H1 (cell line): ENCODE measurements around the gene COPA. TPM values are rescaled to one million over a fixed set of nuclear protein-coding genes. Genes with fewer than 3 reads are reported as not detected.
A peak's percentile ranks its signal among the peaks of the same experiment; 100 is the strongest.

Experiments
- CTCF ChIA-PET: fragments of 300-600 bp; sonication (Branson Sonifier 250); formaldehyde crosslinking; loops from one replicate; lab custom pipeline; 2021; ENCODE audit not compliant: partially characterized antibody; lab: Charles Lee
- POLR2A ChIA-PET: fragments of 300-600 bp; sonication (Branson Sonifier 250); formaldehyde crosslinking; loops from one replicate; lab custom pipeline; 2021; ENCODE audit warnings: inconsistent platforms; ENCODE audit not compliant: partially characterized antibody; lab: Charles Lee
- DNase-seq, 2 experiments: peaks; one replicate each; pipeline versions ENCODE4 v3.0.0 to v3.0.0-alpha.2; 2010 to 2022; ENCODE audit warnings: low spot score in 2 of 2, low read depth in 1 of 2, mixed read lengths in 1 of 2
- FAIRE-seq: peaks from 2 replicates; lab custom pipeline; 2011; peaks lifted over from hg19 to GRCh38; lab: Jason Lieb, UNC
- H2AFZ ChIP-seq: 2 replicates; pipeline ENCODE4 v1.8.1; 2012; ENCODE audit warnings: low read length, inconsistent platforms
- H2AK5ac ChIP-seq: 2 replicates; pipeline ENCODE4 v1.6.1; 2013; ENCODE audit warnings: low read depth, low read length
- H2BK120ac ChIP-seq: replicated peaks from 2 replicates; pipeline ENCODE3; 2013; ENCODE audit warnings: low read depth, low read length, inconsistent platforms
- H2BK12ac ChIP-seq: 2 replicates; pipeline ENCODE4 v1.6.1; 2013; ENCODE audit warnings: low read depth, low read length
- H2BK15ac ChIP-seq: 2 replicates; pipeline ENCODE4 v1.6.1; 2013; ENCODE audit warnings: low read length
- H2BK20ac ChIP-seq: 2 replicates; pipeline ENCODE4 v1.6.1; 2013; ENCODE audit warnings: low read length
- H2BK5ac ChIP-seq: 2 replicates; pipeline ENCODE4 v1.6.1; 2013; ENCODE audit warnings: low read depth, low read length
- H3K14ac ChIP-seq: 2 replicates; pipeline ENCODE4 v1.6.1; 2013; ENCODE audit warnings: inconsistent platforms; ENCODE audit not compliant: insufficient read length
- H3K18ac ChIP-seq: 2 replicates; pipeline ENCODE4 v1.6.1; 2013; ENCODE audit warnings: low read length; ENCODE audit errors: extremely low read depth
- H3K23ac ChIP-seq: 2 replicates; pipeline ENCODE4 v1.6.1; 2013; ENCODE audit warnings: inconsistent platforms; ENCODE audit not compliant: insufficient read length
- H3K23me2 ChIP-seq: 2 replicates; pipeline ENCODE4 v1.6.1; 2013; ENCODE audit warnings: low read depth, low read length
- H3K27ac ChIP-seq: 2 replicates; pipeline ENCODE4 v1.6.1; 2011; ENCODE audit warnings: low read depth, low read length, inconsistent platforms
- H3K27me3 ChIP-seq, 4 experiments: replicated peaks in 1 of 4; 1 replicate in 1 of 4; 2 replicates in 3 of 4; pipeline versions ENCODE4 v1.6.1 to v1.8.1; 2011 to 2013; ENCODE audit warnings: low read length in 3 of 4, mild to moderate bottlenecking in 3 of 4, inconsistent platforms in 2 of 4, mixed read lengths in 2 of 4, moderate library complexity in 1 of 4; ENCODE audit not compliant: control insufficient read depth in 3 of 4, insufficient read depth in 3 of 4; ENCODE audit errors: extremely low read depth in 1 of 4
- H3K36me3 ChIP-seq, 4 experiments: 2 replicates each; pipeline versions ENCODE4 v1.6.1 to v1.8.1; 2011 to 2013; ENCODE audit warnings: mild to moderate bottlenecking in 4 of 4, low read length in 3 of 4, moderate library complexity in 2 of 4, control low read depth in 1 of 4, inconsistent platforms in 1 of 4; ENCODE audit not compliant: insufficient read depth in 4 of 4, control insufficient read depth in 2 of 4
- H3K4ac ChIP-seq: replicated peaks from 2 replicates; pipeline ENCODE3; 2013; ENCODE audit warnings: low read length, low read depth, mixed read lengths, inconsistent platforms; ENCODE audit not compliant: insufficient read length
- H3K4me1 ChIP-seq, 4 experiments: replicated peaks in 1 of 4; 1 replicate in 1 of 4; 2 replicates in 3 of 4; pipeline versions ENCODE4 v1.6.1 to v1.8.1; 2011 to 2013; ENCODE audit warnings: low read length in 3 of 4, inconsistent platforms in 2 of 4, mixed read lengths in 1 of 4; ENCODE audit not compliant: insufficient read depth in 4 of 4, control insufficient read depth in 3 of 4
- H3K4me2 ChIP-seq, 2 experiments: 2 replicates each; pipeline versions ENCODE4 v1.6.1 to v1.8.1; 2011 to 2013; ENCODE audit warnings: low read depth in 2 of 2, low read length in 2 of 2, control low read depth in 1 of 2, inconsistent platforms in 1 of 2, mild to moderate bottlenecking in 1 of 2; ENCODE audit not compliant: insufficient read depth in 1 of 2
- H3K4me3 ChIP-seq, 4 experiments: fragments of 200-600, 300-600 bp in 1 of 4; sonication (generic), shearing (Covaris generic), sonication (Bioruptor Twin) in 1 of 4; 2 replicates each; pipeline versions ENCODE4 v1.5.1 to v1.8.1; 2011 to 2016; ENCODE audit warnings: low read length in 4 of 4, low read depth in 3 of 4, control low read depth in 2 of 4, inconsistent platforms in 2 of 4, mild to moderate bottlenecking in 2 of 4, mixed read lengths in 1 of 4, moderate library complexity in 1 of 4; ENCODE audit not compliant: insufficient read depth in 2 of 4; ENCODE audit errors: extremely low read depth in 1 of 4
- H3K56ac ChIP-seq: replicated peaks from 2 replicates; pipeline ENCODE3; 2013; ENCODE audit warnings: low read depth, mild to moderate bottlenecking, mixed read lengths, low read length, inconsistent platforms; ENCODE audit not compliant: insufficient read length
- H3K79me1 ChIP-seq: 2 replicates; pipeline ENCODE4 v1.6.1; 2013; ENCODE audit warnings: low read depth, low read length, control low read depth
- H3K79me2 ChIP-seq, 2 experiments: 2 replicates each; pipeline versions ENCODE4 v1.6.1 to v1.8.1; 2012 to 2013; ENCODE audit warnings: low read length in 2 of 2, mild to moderate bottlenecking in 2 of 2, inconsistent platforms in 1 of 2; ENCODE audit not compliant: insufficient read depth in 2 of 2, control insufficient read depth in 1 of 2
- H3K9ac ChIP-seq, 4 experiments: replicated peaks in 1 of 4; 1 replicate in 1 of 4; 2 replicates in 3 of 4; pipeline versions ENCODE4 v1.6.1 to v1.8.1; 2011 to 2013; ENCODE audit warnings: low read depth in 3 of 4, low read length in 3 of 4, control low read depth in 2 of 4, mild to moderate bottlenecking in 2 of 4, moderate library complexity in 2 of 4, inconsistent platforms in 1 of 4; ENCODE audit errors: extremely low read depth in 1 of 4
- H3K9me3 ChIP-seq, 2 experiments: 2 replicates each; pipeline versions ENCODE4 v1.6.1 to v1.8.1; 2012 to 2013; ENCODE audit warnings: mild to moderate bottlenecking in 2 of 2, moderate library complexity in 2 of 2, control low read depth in 1 of 2, inconsistent platforms in 1 of 2, low read depth in 1 of 2, low read length in 1 of 2, mixed read lengths in 1 of 2; ENCODE audit not compliant: insufficient read depth in 2 of 2
- H4K20me1 ChIP-seq, 2 experiments: replicated peaks in 1 of 2; 2 replicates each; pipeline versions ENCODE3 to v1.8.1; 2011 to 2013; ENCODE audit warnings: inconsistent platforms in 2 of 2, low read length in 2 of 2, mild to moderate bottlenecking in 1 of 2; ENCODE audit not compliant: insufficient read depth in 2 of 2, control insufficient read depth in 1 of 2
- H4K5ac ChIP-seq: 2 replicates; pipeline ENCODE4 v1.6.1; 2013; ENCODE audit warnings: low read length, low read depth, mixed read lengths, inconsistent platforms; ENCODE audit not compliant: insufficient read length
- H4K8ac ChIP-seq: 2 replicates; pipeline ENCODE4 v1.8.0; 2013; ENCODE audit warnings: mild to moderate bottlenecking, moderate library complexity, low read length, inconsistent platforms; ENCODE audit not compliant: insufficient read depth; ENCODE audit errors: extremely low read depth
- H4K91ac ChIP-seq: replicated peaks from 2 replicates; pipeline ENCODE3; 2013; ENCODE audit warnings: low read length, mixed read lengths, inconsistent platforms; ENCODE audit not compliant: insufficient read length
- CHD2 ChIP-seq: IDR thresholded peaks from 2 replicates; pipeline ENCODE4 v1.6.1; 2012; ENCODE audit warnings: low read length, improper control_type of control experiment
- MAFK ChIP-seq: IDR thresholded peaks from 2 replicates; pipeline ENCODE4 v1.6.1; 2012; ENCODE audit warnings: low read depth, mild to moderate bottlenecking, improper control_type of control experiment, low read length
- RXRA ChIP-seq: IDR thresholded peaks from 2 replicates; pipeline ENCODE4 v1.6.1; 2011; ENCODE audit warnings: low read depth, mild to moderate bottlenecking, low read length, moderate library complexity; ENCODE audit not compliant: insufficient read depth
- SAP30 ChIP-seq: fragments of 300-600 bp; sonication (generic); IDR thresholded peaks from 2 replicates; pipeline ENCODE4 v1.7.1; 2012; ENCODE audit warnings: low read length, moderate library complexity, mild to moderate bottlenecking, inconsistent platforms; ENCODE audit not compliant: insufficient read depth, insufficient replicate concordance
- SIN3A ChIP-seq, 2 experiments: IDR thresholded peaks in 1 of 2; conservative IDR thresholded peaks in 1 of 2; 2 replicates each; pipeline ENCODE4 v1.6.1; 2011 to 2012; ENCODE audit warnings: low read length in 2 of 2, improper control_type of control experiment in 1 of 2, low read depth in 1 of 2, mild to moderate bottlenecking in 1 of 2
- SP1 ChIP-seq: IDR thresholded peaks from 2 replicates; pipeline ENCODE4 v1.6.1; 2011; ENCODE audit warnings: low read depth, low read length
- TAF7 ChIP-seq: optimal IDR thresholded peaks from 2 replicates; pipeline ENCODE3; 2011; ENCODE audit warnings: low read depth, mild to moderate bottlenecking, inconsistent platforms, low read length, moderate library complexity, borderline replicate concordance
- YY1 ChIP-seq: IDR thresholded peaks from 2 replicates; pipeline ENCODE4 v1.6.1; 2011; ENCODE audit warnings: low read depth, mild to moderate bottlenecking, low read length
- WGBS, 2 experiments: shearing (Covaris generic) in 1 of 2; methylation state at CpG; one replicate each; pipeline versions ENCODE4 v1.1.6 to v1.1.7; 2013 to 2015; ENCODE audit warnings: low lambda C conversion rate in 2 of 2, mixed read lengths in 2 of 2, inconsistent platforms in 1 of 2, low coverage in 1 of 2, missing lambda C conversion rate in 1 of 2; ENCODE audit not compliant: insufficient replicate concordance in 2 of 2, insufficient coverage in 1 of 2, insufficient read length in 1 of 2; ENCODE audit errors: extremely low coverage in 1 of 2, missing lambda C conversion rate in 1 of 2; 5-methylcytosine and 5-hydroxymethylcytosine counted together
- polyA plus RNA-seq, 7 experiments: library from polyadenylated mRNA; depleted of rRNA in 3 of 7; stranded (reverse) in 5 of 7; unstranded in 2 of 7; fragments of >200 nt in 5 of 7; fragments of 200-250 nt in 2 of 7; gene quantifications; 1 replicate in 5 of 7; 2 replicates in 1 of 7; 4 replicates in 1 of 7; pipeline versions ENCODE4 v1.2.1 to v1.2.3, GENCODE V29; 2011 to 2013; ENCODE audit warnings: missing spikeins in 2 of 7, mixed read lengths in 2 of 7
- total RNA-seq: library from RNA; stranded (reverse); fragmentation: NEBNext Ultra II Directional; extraction: Animal tissue kit (Norgen Biotek cat#: 25700); gene quantifications from 2 replicates; pipeline ENCODE4 v1.2.1, GENCODE V29; 2021
- TF ChIP-seq, protein P1 (sequence below), 3 experiments: IDR thresholded peaks; 1 replicate in 2 of 3; 2 replicates in 1 of 3; pipeline versions ENCODE4 v1.5.1 to v1.6.1; 2011; ENCODE audit warnings: low read length in 3 of 3, mild to moderate bottlenecking in 3 of 3, inconsistent platforms in 2 of 3, low read depth in 1 of 3, moderate library complexity in 1 of 3; ENCODE audit not compliant: insufficient read depth in 1 of 3; ENCODE audit errors: control extremely low read depth in 1 of 3

COPA gene
- total and polyA plus RNA-seq, 2 of the 8 experiments (the other 6 are each of a cell fraction or from before 2014, with no cell fraction given): 78.2 to 115 TPM

DNA sequence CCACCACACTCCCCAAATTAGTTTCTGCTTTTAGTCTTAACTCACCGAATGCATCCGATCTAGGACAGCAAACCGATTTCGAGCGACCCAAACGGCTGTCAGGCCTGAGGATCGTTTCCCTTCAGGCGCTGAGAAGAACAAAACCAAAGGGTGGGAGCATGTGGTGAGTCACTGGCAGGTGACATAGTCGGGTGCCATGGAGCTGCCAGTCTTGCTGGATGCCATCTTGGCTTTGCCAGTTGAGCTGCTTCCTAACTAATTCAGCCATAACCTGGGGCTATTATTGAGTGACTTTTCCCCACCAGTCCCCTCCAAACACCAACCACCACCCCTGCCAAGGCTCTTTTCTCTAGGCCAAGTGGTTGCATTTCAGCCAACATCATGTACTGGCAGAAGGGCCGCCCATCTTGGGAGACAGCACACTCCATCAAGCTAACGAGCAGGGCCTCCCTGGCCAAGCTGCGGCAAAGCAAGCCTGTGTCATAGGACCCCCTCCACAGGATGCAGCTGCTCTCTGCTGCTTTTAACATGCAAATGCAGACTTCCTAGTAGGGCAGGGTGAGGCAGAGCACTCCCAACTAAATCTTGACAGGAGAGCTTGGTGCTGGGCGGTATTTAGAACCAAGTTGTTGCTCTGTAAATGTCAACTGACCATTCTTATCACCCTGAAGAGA, 35.8 kb downstream of the COPA start:
- H2BK12ac ChIP-seq: peak overlapping the region; percentile 62; the same call in 1 of the 2 replicates
- peaks cover 20 to 59% (median 47%) of the 10 kb centered on the region in 4 experiments for H3K36me3 ChIP-seq
- H4K91ac ChIP-seq: no peak overlapping the region
- DNase-seq (peak in 1 of 2 experiments; percentile 56), FAIRE-seq (peak; percentile 96)
- H2BK20ac ChIP-seq: no peak overlapping the region
- H3K23ac ChIP-seq: no peak overlapping the region
- peaks cover 0 to 2% of the 10 kb centered on the region in 2 experiments for H4K20me1 ChIP-seq
- no peak overlapping the region for H3K18ac ChIP-seq
- 0 out of 8 replicates have a peak overlapping the region, but pooled peaks of 1 of the 4 experiments have one; percentile 12 for H3K4me3 ChIP-seq
- H3K79me2 ChIP-seq: no peaks in the 10 kb centered on the region
- peaks cover 4 to 11% (median 8%) of the 10 kb centered on the region in 4 experiments for H3K4me1 ChIP-seq
- H2AK5ac ChIP-seq: no peak overlapping the region
- POLR2A ChIA-PET: interaction anchor here (0.8 to 3.1 kb wide), 8 partner anchors 15 to 72 kb away, joined by 3 to 13 read pairs (median 3); partner anchors contain the start of genes DCAF8 and PEX19
- 75% methylated on average over 13 of the region's 13 CpGs; no CpG with 5 or more reads in 1 of the 2 experiments for WGBS, 2 experiments
- peak overlapping the region; percentile 3 to 40 for H3K4me2 ChIP-seq
- H2AFZ ChIP-seq: no peak overlapping the region
- no peak overlapping the region; the same call in 1 of the 2 replicates for H2BK5ac ChIP-seq
- H3K9me3 ChIP-seq: no peaks in the 10 kb centered on the region
- H3K9ac ChIP-seq: no peak overlapping the region
- H4K5ac ChIP-seq: no peak overlapping the region
- no peak overlapping the region for H3K14ac ChIP-seq
- H3K56ac ChIP-seq: no peak overlapping the region
- CTCF ChIA-PET: interaction anchor here (0.8 to 2.7 kb wide), 7 partner anchors 12 to 55 kb away, joined by 3 to 23 read pairs (median 4); no protein-coding TSS in a partner anchor
- no peak overlapping the region for H2BK120ac ChIP-seq
- no peaks in the 10 kb centered on the region for H3K27me3 ChIP-seq
- H3K23me2 ChIP-seq: no peaks in the 10 kb centered on the region
- H4K8ac ChIP-seq: no peak overlapping the region; the same call in 1 of the 2 replicates
- no peak overlapping the region for H3K4ac ChIP-seq
- H2BK15ac ChIP-seq: no peak overlapping the region
- no peak overlapping the region for H3K27ac ChIP-seq
- H3K79me1 ChIP-seq: no peaks in the 10 kb centered on the region
- TF ChIP-seq, protein P1, sequence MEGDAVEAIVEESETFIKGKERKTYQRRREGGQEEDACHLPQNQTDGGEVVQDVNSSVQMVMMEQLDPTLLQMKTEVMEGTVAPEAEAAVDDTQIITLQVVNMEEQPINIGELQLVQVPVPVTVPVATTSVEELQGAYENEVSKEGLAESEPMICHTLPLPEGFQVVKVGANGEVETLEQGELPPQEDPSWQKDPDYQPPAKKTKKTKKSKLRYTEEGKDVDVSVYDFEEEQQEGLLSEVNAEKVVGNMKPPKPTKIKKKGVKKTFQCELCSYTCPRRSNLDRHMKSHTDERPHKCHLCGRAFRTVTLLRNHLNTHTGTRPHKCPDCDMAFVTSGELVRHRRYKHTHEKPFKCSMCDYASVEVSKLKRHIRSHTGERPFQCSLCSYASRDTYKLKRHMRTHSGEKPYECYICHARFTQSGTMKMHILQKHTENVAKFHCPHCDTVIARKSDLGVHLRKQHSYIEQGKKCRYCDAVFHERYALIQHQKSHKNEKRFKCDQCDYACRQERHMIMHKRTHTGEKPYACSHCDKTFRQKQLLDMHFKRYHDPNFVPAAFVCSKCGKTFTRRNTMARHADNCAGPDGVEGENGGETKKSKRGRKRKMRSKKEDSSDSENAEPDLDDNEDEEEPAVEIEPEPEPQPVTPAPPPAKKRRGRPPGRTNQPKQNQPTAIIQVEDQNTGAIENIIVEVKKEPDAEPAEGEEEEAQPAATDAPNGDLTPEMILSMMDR (IDR thresholded peaks at IDR 0.05; ENCODE audit: control extremely low read depth in 1 of 3, insufficient read depth in 1 of 3, low read depth in 1 of 3, low read length in 3 of 3): no peak
- TF ChIP-seq TAF7: no peak
- TF ChIP-seq SP1: no peak
- TF ChIP-seq YY1: peak; percentile 60
- no peak for TF ChIP-seq SAP30
- TF ChIP-seq CHD2: no peak
- no peak for TF ChIP-seq MAFK
- TF ChIP-seq SIN3A (conservative IDR thresholded peaks at IDR 0.05 in 1 of 2, IDR thresholded peaks at IDR 0.05 in 1 of 2; ENCODE audit: low read depth in 1 of 2, low read length in 2 of 2): peak; percentile 51 to 91; a peak in 2 of 4 replicates
- no peak for TF ChIP-seq RXRA
